Breast epithelium (tissue), 4 donors: ENCODE results near the gene LRRN2. TPM values are rescaled to one million over a fixed set of nuclear protein-coding genes. Genes with fewer than 3 reads are reported as not detected.

Experiments used
- DNase-seq, 2 donors: peaks; one replicate each; pipeline ENCODE4 v3.0.0-alpha.2; 2019; ENCODE audit warnings: low spot score in 2 of 2
- H3K27ac ChIP-seq, 2 donors: fragments of 200-600 bp; sonication (generic) in 1 of 2; one replicate each; pipeline ENCODE4 v1.5.1; 2016 to 2019; ENCODE audit warnings: mild to moderate bottlenecking in 1 of 2
- H3K27me3 ChIP-seq, 2 donors: fragments of 200-600 bp; sonication (generic) in 1 of 2; one replicate each; pipeline versions ENCODE4 v1.5.1 to v1.6.0; 2017 to 2019; ENCODE audit warnings: control low read depth in 1 of 2, mild to moderate bottlenecking in 1 of 2
- H3K36me3 ChIP-seq: fragments of 200-600 bp; one replicate; pipeline ENCODE4 v1.5.1; 2019
- H3K4me1 ChIP-seq, 2 donors: fragments of 200-600 bp; sonication (generic); one replicate each; pipeline ENCODE4 v1.5.1; 2016 to 2019; ENCODE audit warnings: control low read depth in 1 of 2
- H3K4me3 ChIP-seq, 3 donors: fragments of 200-600 bp; sonication (generic); 1 replicate in 2 of 3; 2 replicates in 1 of 3; pipeline ENCODE4 v1.5.1; 2016 to 2019; ENCODE audit warnings: mild to moderate bottlenecking in 3 of 3, moderate library complexity in 2 of 3
- H3K9me3 ChIP-seq, 2 donors: fragments of 200-600 bp; sonication (generic) in 1 of 2; one replicate each; pipeline ENCODE4 v1.5.1; 2016 to 2019; ENCODE audit warnings: control low read depth in 1 of 2
- POLR2A ChIP-seq: fragments of 450-650 bp; IDR thresholded peaks from one replicate; pipeline ENCODE4 v1.6.1; 2016; ENCODE audit warnings: antibody characterized with exemption, mild to moderate bottlenecking, moderate library complexity
- POLR2AphosphoS5 ChIP-seq, 3 donors: sonication (generic); formaldehyde crosslinking; IDR thresholded peaks; one replicate each; pipeline ENCODE4 v1.6.1; 2017; ENCODE audit warnings: antibody characterized with exemption in 3 of 3
- intact Hi-C: fragments of 100-400 bp; cut with DNase I; formaldehyde crosslinking; loops from one replicate; pipeline ENCODE4 v1.15.1; 2023; ENCODE audit warnings: low total_unique reads
- total RNA-seq, 3 donors: library from RNA; depleted of rRNA; stranded (reverse); fragments of >200 nt; gene quantifications; one replicate each; pipeline ENCODE4 v1.1.0, GENCODE V29; 2016
- TF ChIP-seq, protein P1 (sequence below), 3 donors: fragments of 450-650 bp; IDR thresholded peaks; one replicate each; pipeline ENCODE4 v1.5.1; 2016 to 2017; ENCODE audit warnings: antibody characterized with exemption in 3 of 3, mild to moderate bottlenecking in 3 of 3, moderate library complexity in 3 of 3

The LRRN2 gene
- total RNA-seq, 3 donors from 2014 or later = 0.32 to 2.5 (median 2.0) TPM

DNA sequence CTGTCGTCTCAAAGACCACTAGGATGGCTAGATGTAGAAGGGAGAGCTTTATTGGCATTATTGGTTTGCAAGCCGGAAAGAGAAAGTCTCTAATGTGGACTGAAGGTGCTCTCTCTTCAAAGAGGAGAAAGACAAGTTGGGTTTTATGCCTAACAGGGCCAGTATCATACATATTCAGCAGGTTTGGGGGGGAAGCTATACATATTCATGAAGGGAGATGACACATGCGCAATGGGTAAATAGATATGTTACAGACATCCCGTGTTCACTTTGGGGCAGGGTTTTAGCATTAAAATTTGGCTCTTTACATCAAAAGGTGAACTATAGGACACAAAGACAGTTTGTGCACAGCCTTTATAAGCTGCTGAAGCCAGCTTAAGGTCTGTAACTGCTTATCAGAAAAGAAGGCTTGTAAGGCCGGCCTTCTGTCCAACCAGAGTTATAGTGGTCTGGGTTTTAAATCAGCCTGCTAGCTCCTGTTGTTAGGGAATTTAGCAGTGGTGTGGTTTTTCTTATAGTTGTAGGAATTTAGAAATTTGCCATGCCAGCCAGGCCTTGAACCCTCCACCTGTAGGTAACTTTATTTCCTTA is 46.5 kb upstream of the LRRN2 start:
- Histone ChIP-seq H3K27ac (no peak overlapping the region), H3K27me3 (no peaks in the 10 kb centered on the region), H3K36me3 (no peaks in the 10 kb centered on the region), H3K4me3 (no peak overlapping the region), H3K4me1 (no peaks in the 10 kb centered on the region), H3K9me3 (no peaks in the 10 kb centered on the region)
- TF ChIP-seq POLR2AphosphoS5 (IDR thresholded peaks at IDR 0.05) (no peak), POLR2A (no peak)
- TF ChIP-seq, protein P1, sequence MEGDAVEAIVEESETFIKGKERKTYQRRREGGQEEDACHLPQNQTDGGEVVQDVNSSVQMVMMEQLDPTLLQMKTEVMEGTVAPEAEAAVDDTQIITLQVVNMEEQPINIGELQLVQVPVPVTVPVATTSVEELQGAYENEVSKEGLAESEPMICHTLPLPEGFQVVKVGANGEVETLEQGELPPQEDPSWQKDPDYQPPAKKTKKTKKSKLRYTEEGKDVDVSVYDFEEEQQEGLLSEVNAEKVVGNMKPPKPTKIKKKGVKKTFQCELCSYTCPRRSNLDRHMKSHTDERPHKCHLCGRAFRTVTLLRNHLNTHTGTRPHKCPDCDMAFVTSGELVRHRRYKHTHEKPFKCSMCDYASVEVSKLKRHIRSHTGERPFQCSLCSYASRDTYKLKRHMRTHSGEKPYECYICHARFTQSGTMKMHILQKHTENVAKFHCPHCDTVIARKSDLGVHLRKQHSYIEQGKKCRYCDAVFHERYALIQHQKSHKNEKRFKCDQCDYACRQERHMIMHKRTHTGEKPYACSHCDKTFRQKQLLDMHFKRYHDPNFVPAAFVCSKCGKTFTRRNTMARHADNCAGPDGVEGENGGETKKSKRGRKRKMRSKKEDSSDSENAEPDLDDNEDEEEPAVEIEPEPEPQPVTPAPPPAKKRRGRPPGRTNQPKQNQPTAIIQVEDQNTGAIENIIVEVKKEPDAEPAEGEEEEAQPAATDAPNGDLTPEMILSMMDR (IDR thresholded peaks at IDR 0.05) = no peak
- intact Hi-C loops = no loop called here
- DNase-seq = no peak

GRCh38 chr1:204731509-204731908 is 46.0 kb upstream of the LRRN2 start:
- Histone ChIP-seq H3K27me3 (no peaks in the 10 kb centered on the region), H3K4me3 (no peak overlapping the region), H3K4me1 (no peaks in the 10 kb centered on the region), H3K27ac (no peak overlapping the region), H3K36me3 (no peaks in the 10 kb centered on the region), H3K9me3 (no peaks in the 10 kb centered on the region)
- intact Hi-C loops = no loop called here
- TF ChIP-seq, protein P1 (IDR thresholded peaks at IDR 0.05) = no peak
- TF ChIP-seq POLR2AphosphoS5 (IDR thresholded peaks at IDR 0.05) (no peak), POLR2A (no peak)
- no peak for DNase-seq

DNA sequence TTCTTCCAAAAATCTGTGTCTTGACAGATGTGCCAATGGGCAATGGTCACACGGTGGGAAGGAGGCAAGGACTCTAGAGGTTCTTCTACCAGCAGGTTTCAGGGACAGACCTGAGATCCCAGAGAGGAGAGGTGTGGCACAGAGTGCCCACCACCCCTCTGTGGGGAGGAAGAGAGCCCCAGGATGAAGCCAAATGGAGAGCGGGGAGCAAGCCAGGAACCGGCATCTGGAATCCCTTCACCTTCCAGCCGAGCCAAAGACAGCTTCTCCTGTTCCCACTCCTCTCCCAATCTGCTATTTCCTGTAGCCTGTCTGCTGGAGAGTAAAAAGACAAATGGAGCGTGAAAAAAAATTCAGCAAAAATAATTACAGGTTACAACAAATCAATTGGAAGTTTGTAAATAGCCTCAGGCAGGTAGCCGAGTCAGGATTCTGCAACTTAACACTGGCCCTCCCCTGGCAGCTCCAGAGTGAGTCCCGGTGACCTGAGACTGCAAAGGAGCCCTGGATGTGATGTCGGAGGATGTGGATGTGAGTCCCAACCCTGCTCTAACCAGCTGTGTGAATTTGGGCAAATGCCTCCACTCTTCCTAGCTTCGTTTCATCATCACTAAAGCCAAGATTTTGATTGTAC is 45.4 kb upstream of the LRRN2 start:
- H3K27me3 ChIP-seq = no peaks in the 10 kb centered on the region
- TF ChIP-seq POLR2AphosphoS5 (IDR thresholded peaks at IDR 0.05) (no peak), POLR2A (no peak)
- TF ChIP-seq, protein P1 (IDR thresholded peaks at IDR 0.05) = no peak
- no peak for DNase-seq
- no peaks in the 10 kb centered on the region for H3K4me1 ChIP-seq
- H3K4me3 ChIP-seq = no peak overlapping the region
- H3K36me3 ChIP-seq = no peaks in the 10 kb centered on the region
- no peaks in the 10 kb centered on the region for H3K9me3 ChIP-seq
- no peak overlapping the region for H3K27ac ChIP-seq
- intact Hi-C loops = no loop called here

DNA sequence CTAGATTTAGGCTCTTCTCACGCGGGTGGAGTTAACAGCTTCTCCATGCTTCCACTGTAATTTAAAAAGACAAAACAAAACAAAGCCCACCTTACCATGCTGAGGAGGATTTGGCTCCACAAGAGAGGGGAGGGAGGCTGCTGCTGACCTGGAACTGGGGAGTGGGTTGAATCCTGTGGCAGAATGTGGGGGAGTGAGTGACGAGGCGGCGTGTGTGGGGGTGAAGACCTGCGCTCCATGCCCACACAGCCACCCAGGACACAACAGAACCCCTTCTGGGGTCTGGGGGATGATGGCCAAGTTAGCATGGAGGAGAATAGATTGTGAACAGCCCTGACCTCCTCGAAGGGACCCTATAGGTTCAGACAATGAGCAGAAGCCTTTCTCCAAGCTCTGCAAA is 44.0 kb upstream of the LRRN2 start:
- Histone ChIP-seq H3K4me3 (no peak overlapping the region), H3K9me3 (no peaks in the 10 kb centered on the region), H3K36me3 (no peaks in the 10 kb centered on the region), H3K4me1 (no peaks in the 10 kb centered on the region), H3K27ac (no peak overlapping the region), H3K27me3 (no peaks in the 10 kb centered on the region)
- no peak for DNase-seq
- intact Hi-C loops = no loop called here
- no peak for TF ChIP-seq POLR2AphosphoS5 (IDR thresholded peaks at IDR 0.05)
- no peak for TF ChIP-seq POLR2A

GRCh38 chr1:204728456-204728855 is 42.9 kb upstream of the LRRN2 start:
- Histone ChIP-seq H3K27ac (no peak overlapping the region), H3K4me1 (no peaks in the 10 kb centered on the region), H3K4me3 (no peak overlapping the region), H3K9me3 (no peaks in the 10 kb centered on the region), H3K27me3 (no peaks in the 10 kb centered on the region), H3K36me3 (no peaks in the 10 kb centered on the region)
- intact Hi-C loops = no loop called here
- TF ChIP-seq POLR2AphosphoS5 (IDR thresholded peaks at IDR 0.05) = no peak
- TF ChIP-seq POLR2A = no peak
- TF ChIP-seq, protein P1 (IDR thresholded peaks at IDR 0.05) = no peak
- DNase-seq = no peak
